HG02588 (cell line): Measurements from ENCODE around the gene NR6A1.

Source experiments
- ATAC-seq: cut with Tn5 transposase; IDR thresholded peaks from one replicate; pipeline ENCODE4 v1.9.1; 2021; ENCODE audit warnings: mild to moderate bottlenecking, moderate library complexity; ENCODE audit not compliant: unreplicated experiment

The NR6A1 gene

GRCh38 chr9:124695280-124695890, 75.7 kb downstream of the NR6A1 start:
- no peak for ATAC-seq

- no peak for ATAC-seq
Measured at GRCh38 chr9:124694414-124695279, 76.5 kb downstream of the NR6A1 start.

GRCh38 chr9:124693403-124693802, 77.7 kb downstream of the NR6A1 start:
- ATAC-seq = no peak

- ATAC-seq = no peak
Measured at GRCh38 chr9:124688238-124688904, 82.7 kb downstream of the NR6A1 start.

GRCh38 chr9:124686918-124687317, 84.2 kb downstream of the NR6A1 start:
- no peak for ATAC-seq

GRCh38 chr9:124685217-124685616, 85.9 kb downstream of the NR6A1 start:
- no peak for ATAC-seq

- no peak for ATAC-seq
Measured at GRCh38 chr9:124684169-124684568, 86.9 kb downstream of the NR6A1 start.

- no peak for ATAC-seq
Measured at GRCh38 chr9:124683043-124683442, 88.1 kb downstream of the NR6A1 start.

GRCh38 chr9:124680714-124681390, 90.3 kb downstream of the NR6A1 start:
- ATAC-seq = no peak

GRCh38 chr9:124680049-124680448, 91.1 kb downstream of the NR6A1 start:
- ATAC-seq = no peak

GRCh38 chr9:124676159-124676551, 95.0 kb downstream of the NR6A1 start:
- no peak for ATAC-seq

GRCh38 chr9:124675261-124676158, 95.6 kb downstream of the NR6A1 start:
- no peak for ATAC-seq

GRCh38 chr9:124674651-124675050, 96.5 kb downstream of the NR6A1 start:
- ATAC-seq = no peak

- no peak for ATAC-seq
Measured at GRCh38 chr9:124673063-124673462, 98.0 kb downstream of the NR6A1 start.

- no peak for ATAC-seq
Measured at GRCh38 chr9:124671861-124672260, 99.2 kb downstream of the NR6A1 start.

- ATAC-seq = no peak
Measured at GRCh38 chr9:124666642-124667041, 104.5 kb downstream of the NR6A1 start.

- ATAC-seq = no peak
Measured at GRCh38 chr9:124665391-124666058, 105.6 kb downstream of the NR6A1 start.

GRCh38 chr9:124664143-124664542, 107.0 kb downstream of the NR6A1 start:
- ATAC-seq = no peak

GRCh38 chr9:124663046-124663961, 107.8 kb downstream of the NR6A1 start:
- ATAC-seq = no peak
